K562 (cell line): ENCODE measurements around the gene RHBDF2. TPM values are rescaled to one million over a fixed set of nuclear protein-coding genes. Genes with fewer than 3 reads are reported as not detected.
A peak's percentile ranks its signal among the peaks of the same experiment; 100 is the strongest.

ENCODE experiments used
- CBFA2T2 ChIP-seq: fragments of 450-650 bp; conservative IDR thresholded peaks from 2 replicates; pipeline ENCODE4 v1.6.1; 2017; ENCODE audit warnings: mild to moderate bottlenecking
- CHD4 ChIP-seq: fragments of 200-600 bp; sonication (generic); IDR thresholded peaks from 3 replicates; pipeline ENCODE4 v1.6.1; 2012; ENCODE audit warnings: low read depth, mild to moderate bottlenecking, mixed read lengths, low read length, inconsistent platforms; ENCODE audit not compliant: insufficient read depth, insufficient replicate concordance, poor library complexity, severe bottlenecking
- CREM ChIP-seq: IDR thresholded peaks from 2 replicates; pipeline ENCODE4 v1.6.1; 2014; ENCODE audit warnings: antibody characterized with exemption, low read depth
- DACH1 ChIP-seq: fragments of 450-650 bp; IDR thresholded peaks from 2 replicates; pipeline ENCODE4 v1.6.1; 2018; ENCODE audit not compliant: partially characterized antibody
- ETV1 ChIP-seq: fragments of 450-650 bp; conservative IDR thresholded peaks from 2 replicates; pipeline ENCODE4 v1.6.1; 2016; ENCODE audit warnings: missing genetic modification characterization, control low read depth, low read depth, missing compliant biosample characterization
- GABPB1 ChIP-seq: sonication (generic); formaldehyde crosslinking; IDR thresholded peaks from 2 replicates; pipeline ENCODE4 v1.8.0; 2022; ENCODE audit warnings: mild to moderate bottlenecking, missing genetic modification reagents
- MYNN ChIP-seq, 2 experiments: sonication (generic); formaldehyde crosslinking in 1 of 2; IDR thresholded peaks; 2 replicates each; pipeline versions ENCODE4 v1.5.0 to v1.6.1; 2016 to 2020; ENCODE audit warnings: antibody characterized with exemption in 1 of 2, missing genetic modification reagents in 1 of 2
- SIRT6 ChIP-seq: IDR thresholded peaks from one replicate; pipeline ENCODE4 v1.6.1; 2012; ENCODE audit warnings: low read depth, mild to moderate bottlenecking, control low read depth, inconsistent platforms, low read length, moderate library complexity
- ZKSCAN1 ChIP-seq: fragments of 150-350 bp; IDR thresholded peaks from 2 replicates; pipeline ENCODE4 v1.6.1; 2016; ENCODE audit warnings: low read depth, low read length
- polyA plus RNA-seq, 8 experiments: library from polyadenylated mRNA; depleted of rRNA in 4 of 8; stranded (reverse) in 5 of 8; unstranded in 3 of 8; fragments of >200 nt; fragmentation: Nextera tagmentation in 2 of 8; fragmentation: Illumina TruSeq in 1 of 8; extraction: Ambion mirVana in 2 of 8; extraction: Trizol in 1 of 8; gene quantifications; 2 replicates each; pipeline versions ENCODE4 v1.2.1 to v1.2.3, GENCODE V29; 2011 to 2014; ENCODE audit warnings: inconsistent platforms in 1 of 8, missing spikeins in 1 of 8
- total RNA-seq, 7 experiments: library from RNA; depleted of rRNA in 6 of 7; stranded (reverse); fragments of >200 nt in 6 of 7; fragmentation: Illumina TruSeq in 2 of 7; extraction: Trizol in 2 of 7; gene quantifications; 2 replicates each; pipeline versions ENCODE4 v1.2.1 to v1.2.3, GENCODE V29; 2011 to 2021; ENCODE audit warnings: low replicate concordance in 1 of 7
- TF ChIP-seq, protein P1 (sequence below): fragments of 200-800 bp; sonication (Bioruptor generic); IDR thresholded peaks from 2 replicates; pipeline ENCODE4 v1.6.1; 2017; ENCODE audit warnings: missing genetic modification characterization, missing compliant biosample characterization
- TF ChIP-seq, protein P2 (sequence below): IDR thresholded peaks from 2 replicates; pipeline ENCODE4 v1.6.1; 2016; ENCODE audit warnings: missing genetic modification characterization, missing compliant biosample characterization
- TF ChIP-seq, protein P3 (sequence below): fragments of 200-800 bp; sonication (Bioruptor generic); IDR thresholded peaks from 2 replicates; pipeline ENCODE4 v1.6.1; 2016; ENCODE audit warnings: missing genetic modification characterization, missing compliant biosample characterization

Gene RHBDF2
- total and polyA plus RNA-seq, 9 of the 15 experiments (the other 6 are each of a cell fraction or from before 2014, with no cell fraction given) = 0.04 to 2.8 (median 1.1) TPM

DNA sequence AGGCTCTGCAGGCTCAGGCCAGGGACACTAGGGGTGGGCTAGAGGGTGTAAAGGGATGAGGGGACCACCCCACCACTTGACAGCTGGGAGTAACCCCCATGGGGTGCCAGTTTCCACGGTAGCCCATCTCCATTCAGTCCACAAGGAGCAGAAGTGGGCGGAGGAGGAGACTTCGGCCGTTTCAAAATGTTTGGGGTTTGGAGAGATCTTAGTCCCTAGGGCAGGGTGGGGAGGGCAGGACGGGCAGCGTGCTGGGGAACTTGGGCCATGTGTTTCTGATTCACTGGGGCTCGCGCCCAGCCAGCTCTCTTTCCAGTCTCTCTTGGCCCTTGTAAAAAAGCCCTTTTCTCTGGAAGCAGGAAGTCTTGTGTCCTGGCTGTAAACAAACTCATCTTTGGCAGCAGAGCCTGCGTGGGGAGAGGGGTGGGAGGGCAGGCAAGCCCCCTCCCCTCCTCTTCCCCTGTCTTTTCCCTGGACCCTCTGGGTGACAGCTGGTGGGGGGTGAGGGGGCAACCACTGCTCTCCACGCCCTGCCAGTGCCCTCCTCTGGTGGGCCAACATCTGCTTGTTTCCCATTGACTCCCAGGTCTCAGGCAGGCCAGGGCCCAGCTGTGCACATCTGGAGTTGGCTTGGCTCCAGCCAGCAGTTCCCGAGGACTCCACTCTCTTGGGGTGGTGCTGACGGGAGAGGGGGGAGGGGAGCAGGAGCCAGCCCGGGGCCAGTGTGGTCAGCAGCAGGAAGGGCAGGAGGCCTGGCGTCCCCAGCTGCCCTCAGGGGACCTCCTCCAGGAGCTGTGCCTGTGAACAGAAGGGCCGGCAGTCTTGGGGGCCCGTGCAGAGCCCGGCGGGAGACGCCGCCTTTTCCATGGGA is 28.2 kb upstream of the RHBDF2 start (continued):
- TF ChIP-seq, protein P1, sequence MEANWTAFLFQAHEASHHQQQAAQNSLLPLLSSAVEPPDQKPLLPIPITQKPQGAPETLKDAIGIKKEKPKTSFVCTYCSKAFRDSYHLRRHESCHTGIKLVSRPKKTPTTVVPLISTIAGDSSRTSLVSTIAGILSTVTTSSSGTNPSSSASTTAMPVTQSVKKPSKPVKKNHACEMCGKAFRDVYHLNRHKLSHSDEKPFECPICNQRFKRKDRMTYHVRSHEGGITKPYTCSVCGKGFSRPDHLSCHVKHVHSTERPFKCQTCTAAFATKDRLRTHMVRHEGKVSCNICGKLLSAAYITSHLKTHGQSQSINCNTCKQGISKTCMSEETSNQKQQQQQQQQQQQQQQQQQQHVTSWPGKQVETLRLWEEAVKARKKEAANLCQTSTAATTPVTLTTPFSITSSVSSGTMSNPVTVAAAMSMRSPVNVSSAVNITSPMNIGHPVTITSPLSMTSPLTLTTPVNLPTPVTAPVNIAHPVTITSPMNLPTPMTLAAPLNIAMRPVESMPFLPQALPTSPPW (CRISPR knock-in tag) = peak; percentile 33; the same call in 1 of the 2 replicates
- TF ChIP-seq DACH1 (peak; percentile 84), GABPB1 (0 out of 2 replicates have a peak, but pooled peaks have one; percentile 22), CBFA2T2 (peak; percentile 66), MYNN (IDR thresholded peaks at IDR 0.05) (peak; percentile 72), MYNN (CRISPR knock-in tag; IDR thresholded peaks at IDR 0.05) (no peak), CHD4 (no peak), SIRT6 (no peak), CREM (0 out of 2 replicates have a peak, but pooled peaks have one; percentile 20), ETV1 (tag) (peak; percentile 54; the same call in 1 of the 2 replicates), ZKSCAN1 (peak; percentile 43; the same call in 1 of the 2 replicates)
- TF ChIP-seq, protein P2, sequence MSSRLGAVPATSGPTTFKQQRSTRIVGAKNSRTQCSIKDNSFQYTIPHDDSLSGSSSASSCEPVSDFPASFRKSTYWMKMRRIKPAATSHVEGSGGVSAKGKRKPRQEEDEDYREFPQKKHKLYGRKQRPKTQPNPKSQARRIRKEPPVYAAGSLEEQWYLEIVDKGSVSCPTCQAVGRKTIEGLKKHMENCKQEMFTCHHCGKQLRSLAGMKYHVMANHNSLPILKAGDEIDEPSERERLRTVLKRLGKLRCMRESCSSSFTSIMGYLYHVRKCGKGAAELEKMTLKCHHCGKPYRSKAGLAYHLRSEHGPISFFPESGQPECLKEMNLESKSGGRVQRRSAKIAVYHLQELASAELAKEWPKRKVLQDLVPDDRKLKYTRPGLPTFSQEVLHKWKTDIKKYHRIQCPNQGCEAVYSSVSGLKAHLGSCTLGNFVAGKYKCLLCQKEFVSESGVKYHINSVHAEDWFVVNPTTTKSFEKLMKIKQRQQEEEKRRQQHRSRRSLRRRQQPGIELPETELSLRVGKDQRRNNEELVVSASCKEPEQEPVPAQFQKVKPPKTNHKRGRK = no peak
- TF ChIP-seq, protein P3, sequence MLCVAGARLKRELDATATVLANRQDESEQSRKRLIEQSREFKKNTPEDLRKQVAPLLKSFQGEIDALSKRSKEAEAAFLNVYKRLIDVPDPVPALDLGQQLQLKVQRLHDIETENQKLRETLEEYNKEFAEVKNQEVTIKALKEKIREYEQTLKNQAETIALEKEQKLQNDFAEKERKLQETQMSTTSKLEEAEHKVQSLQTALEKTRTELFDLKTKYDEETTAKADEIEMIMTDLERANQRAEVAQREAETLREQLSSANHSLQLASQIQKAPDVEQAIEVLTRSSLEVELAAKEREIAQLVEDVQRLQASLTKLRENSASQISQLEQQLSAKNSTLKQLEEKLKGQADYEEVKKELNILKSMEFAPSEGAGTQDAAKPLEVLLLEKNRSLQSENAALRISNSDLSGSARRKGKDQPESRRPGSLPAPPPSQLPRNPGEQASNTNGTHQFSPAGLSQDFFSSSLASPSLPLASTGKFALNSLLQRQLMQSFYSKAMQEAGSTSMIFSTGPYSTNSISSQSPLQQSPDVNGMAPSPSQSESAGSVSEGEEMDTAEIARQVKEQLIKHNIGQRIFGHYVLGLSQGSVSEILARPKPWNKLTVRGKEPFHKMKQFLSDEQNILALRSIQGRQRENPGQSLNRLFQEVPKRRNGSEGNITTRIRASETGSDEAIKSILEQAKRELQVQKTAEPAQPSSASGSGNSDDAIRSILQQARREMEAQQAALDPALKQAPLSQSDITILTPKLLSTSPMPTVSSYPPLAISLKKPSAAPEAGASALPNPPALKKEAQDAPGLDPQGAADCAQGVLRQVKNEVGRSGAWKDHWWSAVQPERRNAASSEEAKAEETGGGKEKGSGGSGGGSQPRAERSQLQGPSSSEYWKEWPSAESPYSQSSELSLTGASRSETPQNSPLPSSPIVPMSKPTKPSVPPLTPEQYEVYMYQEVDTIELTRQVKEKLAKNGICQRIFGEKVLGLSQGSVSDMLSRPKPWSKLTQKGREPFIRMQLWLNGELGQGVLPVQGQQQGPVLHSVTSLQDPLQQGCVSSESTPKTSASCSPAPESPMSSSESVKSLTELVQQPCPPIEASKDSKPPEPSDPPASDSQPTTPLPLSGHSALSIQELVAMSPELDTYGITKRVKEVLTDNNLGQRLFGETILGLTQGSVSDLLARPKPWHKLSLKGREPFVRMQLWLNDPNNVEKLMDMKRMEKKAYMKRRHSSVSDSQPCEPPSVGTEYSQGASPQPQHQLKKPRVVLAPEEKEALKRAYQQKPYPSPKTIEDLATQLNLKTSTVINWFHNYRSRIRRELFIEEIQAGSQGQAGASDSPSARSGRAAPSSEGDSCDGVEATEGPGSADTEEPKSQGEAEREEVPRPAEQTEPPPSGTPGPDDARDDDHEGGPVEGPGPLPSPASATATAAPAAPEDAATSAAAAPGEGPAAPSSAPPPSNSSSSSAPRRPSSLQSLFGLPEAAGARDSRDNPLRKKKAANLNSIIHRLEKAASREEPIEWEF = peak; percentile 81; the same call in 1 of the 2 replicates
